GM12892 (cell line): ENCODE measurements around the gene ZRANB3.

Source experiments
- POLR2A ChIP-seq: IDR thresholded peaks from 2 replicates; pipeline ENCODE4 v1.6.1; 2011; ENCODE audit warnings: low read depth, low read length, control low read depth
- POLR2AphosphoS5 ChIP-seq: IDR thresholded peaks from 2 replicates; pipeline ENCODE4 v1.6.1; 2011; ENCODE audit warnings: low read depth, low read length, control low read depth
- TAF1 ChIP-seq: IDR thresholded peaks from 2 replicates; pipeline ENCODE4 v1.6.1; 2011; ENCODE audit warnings: low read depth, mild to moderate bottlenecking, control low read depth, low read length, borderline replicate concordance

DNA sequence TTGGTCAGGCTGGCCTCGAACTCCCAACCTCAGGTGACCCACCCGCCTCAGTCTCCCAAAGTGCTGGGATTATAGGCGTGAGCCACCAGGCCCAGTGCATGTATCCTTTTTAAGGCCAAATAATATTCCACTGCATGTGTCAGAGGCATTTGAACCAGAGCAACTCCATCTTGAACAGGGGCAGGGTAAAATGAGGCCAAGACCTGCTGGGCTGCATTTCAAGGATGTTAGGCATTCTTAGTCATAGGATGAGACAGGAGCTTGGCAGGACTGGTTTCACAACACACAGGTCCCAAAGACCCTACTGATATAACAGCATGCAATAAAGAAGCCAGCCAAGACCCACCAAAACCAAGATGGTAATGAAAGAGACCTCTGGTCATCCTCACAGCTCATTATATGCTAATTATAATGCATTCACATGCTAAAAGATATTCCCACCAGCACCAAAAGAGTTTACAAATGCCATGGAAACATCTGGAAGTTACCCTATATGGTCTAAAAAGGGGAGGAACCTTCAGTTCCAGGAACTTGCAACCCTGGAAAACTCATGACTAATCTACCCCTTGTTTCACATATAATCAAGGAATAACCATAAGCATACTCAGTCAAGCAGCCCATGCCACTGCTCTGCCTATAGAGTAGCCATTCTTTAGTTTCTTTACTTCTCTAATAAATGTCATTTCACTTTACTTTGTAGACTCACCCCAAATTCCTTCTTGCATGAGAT is 274.3 kb downstream of the ZRANB3 start:
- TF ChIP-seq POLR2A (no peak), POLR2AphosphoS5 (no peak), TAF1 (no peak)
